Activated B cell treated with CpG ODN at 0.5 μM for 24 hours (primary cell): ENCODE data around the gene DGKI. TPM values are rescaled to one million over a fixed set of nuclear protein-coding genes. Genes with fewer than 3 reads are reported as not detected.

Experiments
- ATAC-seq: fragments of 200-7000 bp; cut with Tn5 transposase; one replicate; pipeline ENCODE4 v1.10.0; 2021; ENCODE audit warnings: low read depth, mild to moderate bottlenecking, moderate library complexity
- CTCF ChIA-PET: fragments of 350-600 bp; sonication (Branson Sonifier 250); formaldehyde crosslinking; loops from one replicate; lab custom pipeline; 2021; ENCODE audit warnings: antibody characterized with exemption; lab: Charles Lee
- POLR2A ChIA-PET: fragments of 350-600 bp; sonication (Branson Sonifier 250); formaldehyde crosslinking; loops from one replicate; lab custom pipeline; 2021; ENCODE audit warnings: antibody characterized with exemption; lab: Charles Lee
- DNase-seq: peaks from one replicate; pipeline ENCODE4 v3.0.0; 2022
- H3K27ac Mint-ChIP-seq: one replicate; pipeline ENCODE4 v1.8.0; 2020; ENCODE audit warnings: mixed read lengths
- H3K27me3 Mint-ChIP-seq: one replicate; pipeline ENCODE4 v1.8.0; 2021; ENCODE audit warnings: mixed read lengths
- H3K36me3 Mint-ChIP-seq: one replicate; pipeline ENCODE4 v1.8.0; 2021; ENCODE audit warnings: low read depth, mixed read lengths
- H3K4me1 Mint-ChIP-seq: one replicate; pipeline ENCODE4 v1.8.0; 2021; ENCODE audit warnings: mixed read lengths
- H3K4me3 Mint-ChIP-seq: one replicate; pipeline ENCODE4 v1.8.0; 2020; ENCODE audit warnings: mild to moderate bottlenecking, mixed read lengths
- H3K9me3 Mint-ChIP-seq: one replicate; pipeline ENCODE4 v1.8.0; 2020; ENCODE audit warnings: mixed read lengths
- CTCF ChIP-seq: fragments of 200-600 bp; IDR thresholded peaks from one replicate; pipeline ENCODE4 v1.8.0; 2022; ENCODE audit warnings: antibody characterized with exemption, mild to moderate bottlenecking
- intact Hi-C: fragments of 100-400 bp; cut with micrococcal nuclease; formaldehyde crosslinking; loops from one replicate; pipeline ENCODE4 v1.15.1; 2024
- total RNA-seq: library from RNA; stranded (reverse); gene quantifications from 2 replicates; pipeline ENCODE4 v1.2.3, GENCODE V29; 2022

The DGKI gene
- total RNA-seq, 1 donor from 2014 or later, result not detected

GRCh38 chr7:137818036-137818435 lies 28.7 kb downstream of the DGKI start:
- H3K4me3 Mint-ChIP-seq, result no peak overlapping the region
- CTCF ChIA-PET, result no interaction called here

GRCh38 chr7:137816696-137817320 lies 30.0 kb downstream of the DGKI start:
- DNase-seq (no peak), ATAC-seq (no peak)
- Mint-ChIP-seq H3K27me3 (peaks cover 7% of the 10 kb centered on the region), H3K9me3 (no peaks in the 10 kb centered on the region), H3K4me3 (no peak overlapping the region), H3K4me1 (no peaks in the 10 kb centered on the region), H3K27ac (no peak overlapping the region), H3K36me3 (no peaks in the 10 kb centered on the region)
- intact Hi-C loops, result no loop called here
- CTCF ChIA-PET, result no interaction called here
- no peak for TF ChIP-seq CTCF
- POLR2A ChIA-PET, result no interaction called here

More at GRCh38 chr7:137818036-137818435, 28.7 kb downstream of the DGKI start:
- H3K4me1 Mint-ChIP-seq, result no peaks in the 10 kb centered on the region
- no peaks in the 10 kb centered on the region for H3K9me3 Mint-ChIP-seq
- ATAC-seq, result no peak
- POLR2A ChIA-PET, result no interaction called here
- intact Hi-C loops, result no loop called here
- DNase-seq, result no peak
- H3K27me3 Mint-ChIP-seq, result peaks cover 7% of the 10 kb centered on the region
- no peaks in the 10 kb centered on the region for H3K36me3 Mint-ChIP-seq
- no peak for TF ChIP-seq CTCF
- H3K27ac Mint-ChIP-seq, result no peak overlapping the region

GRCh38 chr7:137813541-137813940 lies 33.2 kb downstream of the DGKI start:
- no peak for TF ChIP-seq CTCF
- no peak for DNase-seq
- ChIA-PET CTCF (no interaction called here), POLR2A (no interaction called here)
- intact Hi-C loops, result no loop called here
- no peak overlapping the region for H3K27ac Mint-ChIP-seq
- ATAC-seq, result no peak
- no peaks in the 10 kb centered on the region for H3K9me3 Mint-ChIP-seq
- H3K4me1 Mint-ChIP-seq, result no peaks in the 10 kb centered on the region
- peaks cover 7% of the 10 kb centered on the region for H3K27me3 Mint-ChIP-seq
- H3K4me3 Mint-ChIP-seq, result no peak overlapping the region
- H3K36me3 Mint-ChIP-seq, result no peaks in the 10 kb centered on the region

- no peaks in the 10 kb centered on the region for H3K4me1 Mint-ChIP-seq
- intact Hi-C loops, result no loop called here
- H3K27ac Mint-ChIP-seq, result no peak overlapping the region
- ChIA-PET POLR2A (no interaction called here), CTCF (no interaction called here)
- no peak for DNase-seq
- no peak for ATAC-seq
- TF ChIP-seq CTCF, result no peak
- no peaks in the 10 kb centered on the region for H3K36me3 Mint-ChIP-seq
- peaks cover 9% of the 10 kb centered on the region for H3K27me3 Mint-ChIP-seq
- no peak overlapping the region for H3K4me3 Mint-ChIP-seq
- no peaks in the 10 kb centered on the region for H3K9me3 Mint-ChIP-seq
These were observed 36.5 kb downstream of the DGKI start for GRCh38 chr7:137810248-137810647.

- no peak for DNase-seq
- H3K27ac Mint-ChIP-seq, result no peak overlapping the region
- no peaks in the 10 kb centered on the region for H3K4me1 Mint-ChIP-seq
- H3K4me3 Mint-ChIP-seq, result no peak overlapping the region
- H3K9me3 Mint-ChIP-seq, result no peaks in the 10 kb centered on the region
- no peak for TF ChIP-seq CTCF
- no peak for ATAC-seq
- intact Hi-C loops, result no loop called here
- POLR2A ChIA-PET, result no interaction called here
- H3K27me3 Mint-ChIP-seq, result peaks cover 9% of the 10 kb centered on the region
- CTCF ChIA-PET, result no interaction called here
- H3K36me3 Mint-ChIP-seq, result no peaks in the 10 kb centered on the region
These were observed 41.9 kb downstream of the DGKI start for GRCh38 chr7:137804836-137805235.
